ENCODE measurements around the gene MSRB3.

MSRB3 gene

DNA sequence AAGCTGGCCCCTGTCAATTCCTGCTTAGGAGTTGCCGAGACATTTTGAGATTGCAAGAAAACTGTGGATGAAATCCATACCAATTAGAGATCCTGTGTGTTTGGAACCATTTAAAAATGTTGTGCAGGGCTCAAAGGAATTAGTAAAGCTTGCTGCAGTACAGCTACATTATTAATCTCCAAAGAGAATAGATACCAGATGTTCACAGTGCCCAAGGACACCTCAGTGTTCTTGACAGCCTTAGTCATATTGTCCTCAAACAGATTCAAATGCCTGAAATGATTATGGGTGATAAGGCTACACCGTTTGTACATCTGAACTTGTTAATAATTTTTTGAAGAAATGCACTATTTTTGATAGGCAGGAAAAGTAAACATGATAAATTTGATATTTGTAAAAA is 164.6 kb downstream of the MSRB3 start:
- H2AK5ac ChIP-seq (ENCODE audit: low read depth, low read length) = no peak overlapping the region

GRCh38 chr12:65444996-65445395 is 166.5 kb downstream of the MSRB3 start:
- no peaks in the 10 kb centered on the region for H3K79me1 ChIP-seq (ENCODE audit: low read depth, low read length)
- H3K36me3 ChIP-seq (replicated peaks in 1 of 2; ENCODE audit: control insufficient read depth in 2 of 2, insufficient read depth in 2 of 2, low read length in 2 of 2) = no peaks in the 10 kb centered on the region
- WGBS, 2 donors (ENCODE audit: extremely low coverage in 2 of 2, insufficient read length in 2 of 2, insufficient replicate concordance in 1 of 2) = no CpG with 5 or more reads among the region's 2 CpGs
- no peak overlapping the region for H3K4me2 ChIP-seq (ENCODE audit: insufficient read depth, low read length, poor library complexity, severe bottlenecking)
- H3K9me3 ChIP-seq (replicated peaks in 1 of 2; ENCODE audit: control insufficient read depth in 2 of 2, insufficient read depth in 1 of 2, low read depth in 1 of 2, low read length in 2 of 2) = no peaks in the 10 kb centered on the region
- no peak overlapping the region for H2BK12ac ChIP-seq (ENCODE audit: low read length)
- H2BK120ac ChIP-seq (ENCODE audit: low read depth, low read length) = no peak overlapping the region
- H2BK5ac ChIP-seq (ENCODE audit: low read length) = no peak overlapping the region
- no peak overlapping the region for H3K4ac ChIP-seq (ENCODE audit: low read length)
- H2AK5ac ChIP-seq (ENCODE audit: low read depth, low read length) = no peak overlapping the region
- H4K8ac ChIP-seq (ENCODE audit: low read depth, low read length) = no peak overlapping the region
- no peak overlapping the region for H3K14ac ChIP-seq (ENCODE audit: low read length)
- H2BK15ac ChIP-seq (ENCODE audit: low read length) = no peak overlapping the region
- H3K23ac ChIP-seq (ENCODE audit: low read depth, low read length, poor library complexity) = no peak overlapping the region
- no peak overlapping the region for H4K91ac ChIP-seq (ENCODE audit: low read depth, low read length, poor library complexity)
- H3K27ac ChIP-seq (replicated peaks; ENCODE audit: low read length) = no peak overlapping the region
- H3K4me3 ChIP-seq (ENCODE audit: low read length in 2 of 2) = no peak overlapping the region
- peaks cover 0 to 2% of the 10 kb centered on the region in 2 donors for H3K4me1 ChIP-seq (ENCODE audit: control insufficient read depth in 2 of 2, insufficient read depth in 1 of 2, low read depth in 1 of 2, low read length in 2 of 2)
- no peaks in the 10 kb centered on the region for H3K27me3 ChIP-seq (ENCODE audit: control insufficient read depth in 3 of 3, insufficient read depth in 3 of 3, low read depth in 1 of 3, low read length in 3 of 3)
- no peak for DNase-seq (ENCODE audit: low spot score)
- H3K18ac ChIP-seq (ENCODE audit: low read length) = no peak overlapping the region
- H3K9ac ChIP-seq (ENCODE audit: low read depth, low read length, poor library complexity) = no peak overlapping the region
- H2AFZ ChIP-seq (ENCODE audit: low read length) = no peak overlapping the region

More for the DNA sequence above, 164.6 kb downstream of the MSRB3 start:
- H3K9ac ChIP-seq (ENCODE audit: low read depth, low read length, poor library complexity) = no peak overlapping the region
- H3K4me2 ChIP-seq (ENCODE audit: insufficient read depth, low read length, poor library complexity, severe bottlenecking) = no peak overlapping the region
- H3K36me3 ChIP-seq (replicated peaks in 1 of 2; ENCODE audit: control insufficient read depth in 2 of 2, insufficient read depth in 2 of 2, low read length in 2 of 2) = no peaks in the 10 kb centered on the region
- H3K18ac ChIP-seq (ENCODE audit: low read length) = no peak overlapping the region
- WGBS, 2 donors (ENCODE audit: extremely low coverage in 2 of 2, insufficient read length in 2 of 2, insufficient replicate concordance in 1 of 2) = no CpG with 5 or more reads among the region's 2 CpGs
- H2BK120ac ChIP-seq (ENCODE audit: low read depth, low read length) = no peak overlapping the region
- peaks cover 0 to 2% of the 10 kb centered on the region in 2 donors for H3K4me1 ChIP-seq (ENCODE audit: control insufficient read depth in 2 of 2, insufficient read depth in 1 of 2, low read depth in 1 of 2, low read length in 2 of 2)
- no peak overlapping the region for H2BK5ac ChIP-seq (ENCODE audit: low read length)
- H4K91ac ChIP-seq (ENCODE audit: low read depth, low read length, poor library complexity) = no peak overlapping the region
- no peak overlapping the region for H2BK15ac ChIP-seq (ENCODE audit: low read length)
- H3K23ac ChIP-seq (ENCODE audit: low read depth, low read length, poor library complexity) = no peak overlapping the region
- H3K9me3 ChIP-seq (replicated peaks in 1 of 2; ENCODE audit: control insufficient read depth in 2 of 2, insufficient read depth in 1 of 2, low read depth in 1 of 2, low read length in 2 of 2) = peaks cover 0 to 8% of the 10 kb centered on the region in 2 donors
- no peak overlapping the region for H3K14ac ChIP-seq (ENCODE audit: low read length)
- H3K79me1 ChIP-seq (ENCODE audit: low read depth, low read length) = no peaks in the 10 kb centered on the region
- no peak overlapping the region for H3K4ac ChIP-seq (ENCODE audit: low read length)
- H4K8ac ChIP-seq (ENCODE audit: low read depth, low read length) = no peak overlapping the region
- H3K27me3 ChIP-seq (ENCODE audit: control insufficient read depth in 3 of 3, insufficient read depth in 3 of 3, low read depth in 1 of 3, low read length in 3 of 3) = no peaks in the 10 kb centered on the region
- DNase-seq (ENCODE audit: low spot score) = no peak
- no peak overlapping the region for H2AFZ ChIP-seq (ENCODE audit: low read length)
- no peak overlapping the region for H2BK12ac ChIP-seq (ENCODE audit: low read length)
- no peak overlapping the region for H3K27ac ChIP-seq (replicated peaks; ENCODE audit: low read length)
- H3K4me3 ChIP-seq (ENCODE audit: low read length in 2 of 2) = no peak overlapping the region

GRCh38 chr12:65446901-65447300 is 168.4 kb downstream of the MSRB3 start:
- no peak overlapping the region for H2BK5ac ChIP-seq (ENCODE audit: low read length)
- H4K8ac ChIP-seq (ENCODE audit: low read depth, low read length) = no peak overlapping the region
- DNase-seq (ENCODE audit: low spot score) = no peak
- H3K27me3 ChIP-seq (ENCODE audit: control insufficient read depth in 3 of 3, insufficient read depth in 3 of 3, low read depth in 1 of 3, low read length in 3 of 3) = no peaks in the 10 kb centered on the region
- no peak overlapping the region for H2AFZ ChIP-seq (ENCODE audit: low read length)
- no peak overlapping the region for H3K18ac ChIP-seq (ENCODE audit: low read length)
- no peaks in the 10 kb centered on the region for H3K36me3 ChIP-seq (replicated peaks in 1 of 2; ENCODE audit: control insufficient read depth in 2 of 2, insufficient read depth in 2 of 2, low read length in 2 of 2)
- no peak overlapping the region for H2BK12ac ChIP-seq (ENCODE audit: low read length)
- no peak overlapping the region for H3K4me3 ChIP-seq (ENCODE audit: low read length in 2 of 2)
- H3K4me1 ChIP-seq (ENCODE audit: control insufficient read depth in 2 of 2, insufficient read depth in 1 of 2, low read depth in 1 of 2, low read length in 2 of 2) = peaks cover 3 to 4% of the 10 kb centered on the region in 2 donors
- H3K4me2 ChIP-seq (ENCODE audit: insufficient read depth, low read length, poor library complexity, severe bottlenecking) = no peak overlapping the region
- H2BK120ac ChIP-seq (ENCODE audit: low read depth, low read length) = no peak overlapping the region
- WGBS, 2 donors (ENCODE audit: extremely low coverage in 2 of 2, insufficient read length in 2 of 2, insufficient replicate concordance in 1 of 2) = no CpG with 5 or more reads among the region's 1 CpG
- H4K91ac ChIP-seq (ENCODE audit: low read depth, low read length, poor library complexity) = no peak overlapping the region
- H2BK15ac ChIP-seq (ENCODE audit: low read length) = no peak overlapping the region
- no peak overlapping the region for H3K27ac ChIP-seq (replicated peaks; ENCODE audit: low read length)
- H3K23ac ChIP-seq (ENCODE audit: low read depth, low read length, poor library complexity) = no peak overlapping the region
- no peak overlapping the region for H3K14ac ChIP-seq (ENCODE audit: low read length)
- no peak overlapping the region for H3K4ac ChIP-seq (ENCODE audit: low read length)
- H3K9ac ChIP-seq (ENCODE audit: low read depth, low read length, poor library complexity) = no peak overlapping the region
- no peak overlapping the region for H2AK5ac ChIP-seq (ENCODE audit: low read depth, low read length)
- H3K79me1 ChIP-seq (ENCODE audit: low read depth, low read length) = no peaks in the 10 kb centered on the region
- no peaks in the 10 kb centered on the region for H3K9me3 ChIP-seq (replicated peaks in 1 of 2; ENCODE audit: control insufficient read depth in 2 of 2, insufficient read depth in 1 of 2, low read depth in 1 of 2, low read length in 2 of 2)

- no peak overlapping the region for H2AFZ ChIP-seq (ENCODE audit: low read length)
- no peaks in the 10 kb centered on the region for H3K9me3 ChIP-seq (replicated peaks in 1 of 2; ENCODE audit: control insufficient read depth in 2 of 2, insufficient read depth in 1 of 2, low read depth in 1 of 2, low read length in 2 of 2)
- no peak overlapping the region for H3K4me2 ChIP-seq (ENCODE audit: insufficient read depth, low read length, poor library complexity, severe bottlenecking)
- no peak overlapping the region for H3K4ac ChIP-seq (ENCODE audit: low read length)
- H3K36me3 ChIP-seq (replicated peaks in 1 of 2; ENCODE audit: control insufficient read depth in 2 of 2, insufficient read depth in 2 of 2, low read length in 2 of 2) = no peaks in the 10 kb centered on the region
- no peak overlapping the region for H3K18ac ChIP-seq (ENCODE audit: low read length)
- H2AK5ac ChIP-seq (ENCODE audit: low read depth, low read length) = no peak overlapping the region
- H3K79me1 ChIP-seq (ENCODE audit: low read depth, low read length) = no peaks in the 10 kb centered on the region
- no peak for DNase-seq (ENCODE audit: low spot score)
- no peak overlapping the region for H3K27ac ChIP-seq (replicated peaks; ENCODE audit: low read length)
- H3K14ac ChIP-seq (ENCODE audit: low read length) = no peak overlapping the region
- H3K4me3 ChIP-seq (ENCODE audit: low read length in 2 of 2) = no peak overlapping the region
- no peak overlapping the region for H2BK5ac ChIP-seq (ENCODE audit: low read length)
- no peak overlapping the region for H2BK15ac ChIP-seq (ENCODE audit: low read length)
- H3K4me1 ChIP-seq (ENCODE audit: control insufficient read depth in 2 of 2, insufficient read depth in 1 of 2, low read depth in 1 of 2, low read length in 2 of 2) = peaks cover 3 to 4% of the 10 kb centered on the region in 2 donors
- no CpG with 5 or more reads among the region's 1 CpG for WGBS, 2 donors (ENCODE audit: extremely low coverage in 2 of 2, insufficient read length in 2 of 2, insufficient replicate concordance in 1 of 2)
- H4K91ac ChIP-seq (ENCODE audit: low read depth, low read length, poor library complexity) = no peak overlapping the region
- no peak overlapping the region for H2BK12ac ChIP-seq (ENCODE audit: low read length)
- H3K23ac ChIP-seq (ENCODE audit: low read depth, low read length, poor library complexity) = no peak overlapping the region
- no peak overlapping the region for H2BK120ac ChIP-seq (ENCODE audit: low read depth, low read length)
- no peak overlapping the region for H4K8ac ChIP-seq (ENCODE audit: low read depth, low read length)
- no peak overlapping the region for H3K9ac ChIP-seq (ENCODE audit: low read depth, low read length, poor library complexity)
- H3K27me3 ChIP-seq (ENCODE audit: control insufficient read depth in 3 of 3, insufficient read depth in 3 of 3, low read depth in 1 of 3, low read length in 3 of 3) = no peaks in the 10 kb centered on the region
Measured at GRCh38 chr12:65449400-65449799, 170.9 kb downstream of the MSRB3 start.

All from neuronal stem cell (in vitro differentiated cells).